SK-N-MC (cell line): Measurements from ENCODE around the gene SOX2.

ENCODE experiments used
- DNase-seq: peaks from one replicate; pipeline ENCODE4 v3.0.0-alpha.2; 2011; ENCODE audit warnings: low read depth, low spot score
- H3K27ac ChIP-seq: fragments of 200-600 bp; sonication (generic); 2 replicates; pipeline ENCODE4 v1.5.1; 2016; ENCODE audit warnings: mixed run types
- H3K36me3 ChIP-seq: fragments of 200-600 bp; sonication (generic); 2 replicates; pipeline ENCODE4 v1.6.1; 2017; ENCODE audit warnings: antibody characterized with exemption, low read length, mixed read lengths; ENCODE audit not compliant: insufficient read depth
- H3K4me3 ChIP-seq: fragments of 200-600 bp; sonication (generic); 2 replicates; pipeline ENCODE4 v1.5.1; 2016
- H3K9ac ChIP-seq: fragments of 200-600 bp; sonication (generic); 2 replicates; pipeline ENCODE4 v1.8.0; 2017; ENCODE audit warnings: mixed run types, mixed read lengths; ENCODE audit not compliant: insufficient read length
- H3K9me3 ChIP-seq: fragments of 200-600 bp; sonication (generic); 2 replicates; pipeline ENCODE4 v1.6.1; 2017; ENCODE audit warnings: low read depth, mild to moderate bottlenecking, antibody characterized with exemption, low read length, moderate library complexity, mixed read lengths
- EZH2 ChIP-seq: fragments of 200-600 bp; sonication (generic); IDR thresholded peaks from one replicate; pipeline ENCODE4 v1.6.1; 2017; ENCODE audit warnings: antibody characterized with exemption
- FOXP2 ChIP-seq: optimal IDR thresholded peaks from 2 replicates; pipeline ENCODE3; 2011; ENCODE audit warnings: mild to moderate bottlenecking, moderate library complexity; ENCODE audit not compliant: insufficient read depth; ENCODE audit errors: extremely low read length, control extremely low read depth
- POLR2AphosphoS5 ChIP-seq: IDR thresholded peaks from 2 replicates; pipeline ENCODE4 v1.6.1; 2012; ENCODE audit warnings: mild to moderate bottlenecking, low read depth, low read length, borderline replicate concordance

SOX2 gene

GRCh38 chr3:181725131-181725731, 13.5 kb downstream of the SOX2 start:
- H3K9ac ChIP-seq = no peak overlapping the region
- no peaks in the 10 kb centered on the region for H3K9me3 ChIP-seq
- no peak overlapping the region for H3K4me3 ChIP-seq
- no peak overlapping the region for H3K27ac ChIP-seq
- no peak for DNase-seq
- TF ChIP-seq POLR2AphosphoS5 = no peak
- no peak for TF ChIP-seq FOXP2
- no peak for TF ChIP-seq EZH2
- H3K36me3 ChIP-seq = no peaks in the 10 kb centered on the region

GRCh38 chr3:181725830-181726229, 14.1 kb downstream of the SOX2 start:
- no peaks in the 10 kb centered on the region for H3K9me3 ChIP-seq
- DNase-seq = no peak
- no peaks in the 10 kb centered on the region for H3K36me3 ChIP-seq
- no peak overlapping the region for H3K27ac ChIP-seq
- TF ChIP-seq FOXP2 (no peak), EZH2 (no peak), POLR2AphosphoS5 (no peak)
- no peak overlapping the region for H3K9ac ChIP-seq
- no peak overlapping the region for H3K4me3 ChIP-seq

GRCh38 chr3:181726351-181727330, 14.9 kb downstream of the SOX2 start:
- no peaks in the 10 kb centered on the region for H3K36me3 ChIP-seq
- H3K9ac ChIP-seq = no peak overlapping the region
- H3K27ac ChIP-seq = no peak overlapping the region
- H3K9me3 ChIP-seq = no peaks in the 10 kb centered on the region
- no peak for DNase-seq
- TF ChIP-seq FOXP2 (no peak), POLR2AphosphoS5 (no peak), EZH2 (no peak)
- H3K4me3 ChIP-seq = no peak overlapping the region

GRCh38 chr3:181727341-181728032, 15.8 kb downstream of the SOX2 start:
- TF ChIP-seq EZH2 = no peak
- no peak for TF ChIP-seq POLR2AphosphoS5
- TF ChIP-seq FOXP2 = no peak
- no peaks in the 10 kb centered on the region for H3K9me3 ChIP-seq
- no peak for DNase-seq
- H3K4me3 ChIP-seq = no peak overlapping the region
- H3K36me3 ChIP-seq = no peaks in the 10 kb centered on the region
- no peak overlapping the region for H3K9ac ChIP-seq
- no peak overlapping the region for H3K27ac ChIP-seq

- Histone ChIP-seq H3K4me3 (no peak overlapping the region), H3K27ac (peak overlapping the region; percentile 94; the same call in 1 of the 2 replicates)
- TF ChIP-seq FOXP2 (no peak), EZH2 (no peak), POLR2AphosphoS5 (no peak)
These were observed 17.0 kb downstream of the SOX2 start for GRCh38 chr3:181728470-181729340.

GRCh38 chr3:181729341-181729869, 17.7 kb downstream of the SOX2 start:
- Histone ChIP-seq H3K9ac (peak overlapping the region; percentile 66), H3K9me3 (no peaks in the 10 kb centered on the region), H3K27ac (peak overlapping the region; percentile 94), H3K36me3 (no peaks in the 10 kb centered on the region), H3K4me3 (peak overlapping the region; percentile 63; the same call in 1 of the 2 replicates)
- TF ChIP-seq POLR2AphosphoS5 (no peak), FOXP2 (no peak), EZH2 (no peak)
- no peak for DNase-seq

More at GRCh38 chr3:181728470-181729340, 17.0 kb downstream of the SOX2 start:
- Histone ChIP-seq H3K9me3 (no peaks in the 10 kb centered on the region), H3K9ac (no peak overlapping the region), H3K36me3 (no peaks in the 10 kb centered on the region)
- no peak for DNase-seq

- H3K4me3 ChIP-seq = peak overlapping the region; percentile 63
- H3K27ac ChIP-seq = peak overlapping the region; percentile 94
- no peaks in the 10 kb centered on the region for H3K9me3 ChIP-seq
- DNase-seq = peak; percentile 87
- H3K36me3 ChIP-seq = no peaks in the 10 kb centered on the region
- peak overlapping the region; percentile 66 for H3K9ac ChIP-seq
- no peak for TF ChIP-seq FOXP2
- TF ChIP-seq EZH2 = no peak
- no peak; the same call in 1 of the 2 replicates for TF ChIP-seq POLR2AphosphoS5
These were observed 18.6 kb downstream of the SOX2 start for GRCh38 chr3:181730316-181730715.
